Gastroesophageal sphincter (tissue), 4 donors: ENCODE results near the gene LARGE1. TPM values are rescaled to one million over a fixed set of nuclear protein-coding genes. Genes with fewer than 3 reads are reported as not detected.
"Not testable (repeated sequence)": the region's sequence is repeated elsewhere in the genome, so short reads cannot be mapped to it uniquely, and the experiment has no call there.

Experiments
- ATAC-seq: fragments of 150-250 bp; one replicate; pipeline ENCODE4 v1.9.1; 2016; ENCODE audit warnings: mild to moderate bottlenecking, moderate library complexity
- H3K27ac ChIP-seq, 4 donors: fragments of 200-600 bp; sonication (generic) in 3 of 4; 1 replicate in 3 of 4; 2 replicates in 1 of 4; pipeline ENCODE4 v1.5.1; 2016 to 2019
- H3K27me3 ChIP-seq: fragments of 200-600 bp; sonication (generic); one replicate; pipeline ENCODE4 v1.5.1; 2019
- H3K36me3 ChIP-seq, 2 donors: fragments of 200-600 bp; sonication (generic); one replicate each; pipeline ENCODE4 v1.5.1; 2019; ENCODE audit warnings: control low read depth in 1 of 2
- H3K4me1 ChIP-seq, 3 donors: fragments of 200-600 bp; sonication (generic); 1 replicate in 2 of 3; 2 replicates in 1 of 3; pipeline ENCODE4 v1.5.1; 2016 to 2019; ENCODE audit warnings: control low read depth in 2 of 3
- H3K4me3 ChIP-seq, 2 donors: fragments of 200-600 bp; sonication (generic); one replicate each; pipeline ENCODE4 v1.5.1; 2019; ENCODE audit warnings: mild to moderate bottlenecking in 1 of 2, moderate library complexity in 1 of 2
- H3K9me3 ChIP-seq, 3 donors: fragments of 200-600 bp; sonication (generic); one replicate each; pipeline ENCODE4 v1.5.1; 2017 to 2019; ENCODE audit warnings: control low read depth in 2 of 3
- EP300 ChIP-seq: sonication (generic); formaldehyde crosslinking; IDR thresholded peaks from one replicate; pipeline ENCODE4 v1.6.1; 2017; ENCODE audit warnings: antibody characterized with exemption, mild to moderate bottlenecking
- POLR2A ChIP-seq, 2 donors: fragments of 450-650 bp; IDR thresholded peaks; one replicate each; pipeline ENCODE4 v1.6.1; 2017; ENCODE audit warnings: antibody characterized with exemption in 2 of 2, mild to moderate bottlenecking in 2 of 2, moderate library complexity in 1 of 2
- POLR2AphosphoS5 ChIP-seq: sonication (generic); formaldehyde crosslinking; IDR thresholded peaks from one replicate; pipeline ENCODE4 v1.6.1; 2017; ENCODE audit warnings: antibody characterized with exemption
- WGBS, 2 donors: methylation state at CpG; one replicate each; pipeline ENCODE4 v1.1.5; 2018; ENCODE audit warnings: low coverage in 1 of 2; 5-methylcytosine and 5-hydroxymethylcytosine counted together
- total RNA-seq, 4 donors: library from RNA; depleted of rRNA; stranded (reverse); fragments of >200 nt; gene quantifications; one replicate each; pipeline ENCODE4 v1.1.0, GENCODE V29; 2016
- TF ChIP-seq, protein P1 (sequence below), 4 experiments: fragments of 200-600 bp in 2 of 4; fragments of 450-650 bp in 2 of 4; sonication (generic) in 1 of 4; IDR thresholded peaks; one replicate each; pipeline ENCODE4 v1.5.1; 2017 to 2019; ENCODE audit warnings: antibody characterized with exemption in 4 of 4, mild to moderate bottlenecking in 2 of 4, moderate library complexity in 2 of 4

Gene LARGE1
- total RNA-seq, 4 donors from 2014 or later: 23.0 to 67.8 (median 48.0) TPM

DNA sequence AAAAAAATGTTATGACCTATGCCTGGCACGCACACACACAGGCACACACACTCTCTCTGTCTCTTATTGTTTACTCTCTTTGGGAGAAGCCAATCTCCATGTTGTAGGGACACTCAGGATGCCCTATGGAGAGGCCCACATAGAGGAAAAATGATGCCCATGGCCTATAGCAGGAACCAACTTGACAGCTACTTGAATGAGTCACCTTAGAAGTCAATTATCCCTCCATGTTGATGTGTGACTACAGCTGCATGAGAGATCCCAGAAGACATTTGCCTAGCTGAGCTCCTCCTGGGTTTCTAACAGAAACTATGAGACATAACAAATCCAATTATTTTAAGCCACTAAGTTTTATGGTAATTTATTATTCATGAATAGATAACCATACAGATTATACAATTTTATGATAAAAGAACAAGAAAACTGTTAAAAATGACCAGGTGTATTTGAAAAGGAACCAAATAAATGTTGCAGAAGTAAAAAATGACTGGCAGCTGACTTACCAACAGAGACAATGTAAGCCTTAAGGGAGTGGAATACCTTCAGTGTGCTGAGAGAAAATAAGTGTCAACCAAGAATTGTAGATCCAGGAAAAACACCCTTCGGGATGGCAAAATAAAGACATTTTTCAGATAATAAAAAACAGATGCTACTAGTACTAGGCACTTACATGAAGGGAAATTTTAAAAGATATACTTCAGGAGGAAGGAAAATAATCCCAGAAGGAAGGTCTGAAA, 458.4 kb downstream of the LARGE1 start:
- ATAC-seq: no peak
- H3K4me3 ChIP-seq: no peak overlapping the region
- peaks cover 0 to 11% (median 0%) of the 10 kb centered on the region in 3 donors for H3K9me3 ChIP-seq
- WGBS, 2 donors: 65 to 76% methylated on average over 2 of the region's 2 CpGs
- no peaks in the 10 kb centered on the region for H3K36me3 ChIP-seq
- H3K27ac ChIP-seq: no peak overlapping the region
- TF ChIP-seq POLR2AphosphoS5 (no peak), EP300 (no peak), POLR2A (IDR thresholded peaks at IDR 0.05) (no peak)
- TF ChIP-seq, protein P1, sequence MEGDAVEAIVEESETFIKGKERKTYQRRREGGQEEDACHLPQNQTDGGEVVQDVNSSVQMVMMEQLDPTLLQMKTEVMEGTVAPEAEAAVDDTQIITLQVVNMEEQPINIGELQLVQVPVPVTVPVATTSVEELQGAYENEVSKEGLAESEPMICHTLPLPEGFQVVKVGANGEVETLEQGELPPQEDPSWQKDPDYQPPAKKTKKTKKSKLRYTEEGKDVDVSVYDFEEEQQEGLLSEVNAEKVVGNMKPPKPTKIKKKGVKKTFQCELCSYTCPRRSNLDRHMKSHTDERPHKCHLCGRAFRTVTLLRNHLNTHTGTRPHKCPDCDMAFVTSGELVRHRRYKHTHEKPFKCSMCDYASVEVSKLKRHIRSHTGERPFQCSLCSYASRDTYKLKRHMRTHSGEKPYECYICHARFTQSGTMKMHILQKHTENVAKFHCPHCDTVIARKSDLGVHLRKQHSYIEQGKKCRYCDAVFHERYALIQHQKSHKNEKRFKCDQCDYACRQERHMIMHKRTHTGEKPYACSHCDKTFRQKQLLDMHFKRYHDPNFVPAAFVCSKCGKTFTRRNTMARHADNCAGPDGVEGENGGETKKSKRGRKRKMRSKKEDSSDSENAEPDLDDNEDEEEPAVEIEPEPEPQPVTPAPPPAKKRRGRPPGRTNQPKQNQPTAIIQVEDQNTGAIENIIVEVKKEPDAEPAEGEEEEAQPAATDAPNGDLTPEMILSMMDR (IDR thresholded peaks at IDR 0.05): no peak
- peaks cover 0 to 11% (median 3%) of the 10 kb centered on the region in 3 donors for H3K4me1 ChIP-seq
- no peaks in the 10 kb centered on the region for H3K27me3 ChIP-seq

DNA sequence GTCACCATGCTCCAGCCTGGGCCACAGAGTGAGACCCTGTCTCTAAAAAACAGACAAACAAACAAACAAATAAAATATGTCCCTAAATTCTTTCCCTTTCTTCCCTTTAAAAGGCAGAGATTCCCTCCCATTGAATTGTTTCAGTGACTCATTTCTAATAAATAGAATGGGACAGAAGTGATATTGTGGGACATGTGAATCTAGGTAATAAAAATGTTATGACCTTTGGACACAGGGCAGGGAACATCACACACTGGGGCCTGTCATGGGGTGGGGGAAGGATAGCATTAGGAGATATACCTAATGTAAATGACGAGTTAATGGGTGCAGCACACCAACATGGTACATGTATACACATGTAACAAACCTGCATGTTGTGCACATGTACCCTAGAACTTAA, 459.0 kb downstream of the LARGE1 start:
- WGBS, 2 donors: 91% methylated on average over 1 of the region's 1 CpG; no CpG with 5 or more reads in 1 of the 2 donors
- not testable (repeated sequence) for ATAC-seq, H3K4me1 ChIP-seq, H3K4me3 ChIP-seq, H3K27me3 ChIP-seq, H3K27ac ChIP-seq, H3K36me3 ChIP-seq
- peaks cover 0 to 11% (median 0%) of the 10 kb centered on the region in 3 donors for H3K9me3 ChIP-seq

DNA sequence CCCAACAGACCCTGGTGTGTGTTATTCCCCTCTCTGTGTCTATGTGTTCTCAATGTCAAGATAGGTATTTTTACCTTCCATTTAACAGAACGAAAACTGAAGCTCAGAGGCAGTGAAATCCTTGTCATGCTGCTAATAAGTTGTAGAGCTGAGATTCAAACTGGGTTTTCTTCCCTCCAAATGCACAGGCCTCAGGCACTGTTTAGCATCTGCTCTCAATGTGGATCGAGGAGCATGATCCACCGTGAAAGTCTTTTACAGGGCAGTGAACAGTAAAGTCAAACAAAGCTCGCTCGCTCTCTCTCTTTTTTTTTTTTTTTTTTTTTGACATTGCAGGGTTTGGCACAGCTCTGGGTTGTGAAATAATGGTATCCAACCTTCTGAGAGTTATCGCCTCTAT, 461.1 kb downstream of the LARGE1 start:
- H3K9me3 ChIP-seq: peaks cover 0 to 11% (median 0%) of the 10 kb centered on the region in 3 donors
- WGBS, 2 donors: 90% methylated on average over 3 to 6 of the region's 6 CpGs
- TF ChIP-seq, protein P1 (IDR thresholded peaks at IDR 0.05): no peak
- TF ChIP-seq POLR2AphosphoS5: no peak
- no peak for TF ChIP-seq POLR2A (IDR thresholded peaks at IDR 0.05)
- no peak for TF ChIP-seq EP300
- no peaks in the 10 kb centered on the region for H3K4me1 ChIP-seq
- H3K27ac ChIP-seq: no peak overlapping the region
- no peaks in the 10 kb centered on the region for H3K27me3 ChIP-seq
- ATAC-seq: no peak
- H3K4me3 ChIP-seq: no peak overlapping the region
- no peaks in the 10 kb centered on the region for H3K36me3 ChIP-seq

DNA sequence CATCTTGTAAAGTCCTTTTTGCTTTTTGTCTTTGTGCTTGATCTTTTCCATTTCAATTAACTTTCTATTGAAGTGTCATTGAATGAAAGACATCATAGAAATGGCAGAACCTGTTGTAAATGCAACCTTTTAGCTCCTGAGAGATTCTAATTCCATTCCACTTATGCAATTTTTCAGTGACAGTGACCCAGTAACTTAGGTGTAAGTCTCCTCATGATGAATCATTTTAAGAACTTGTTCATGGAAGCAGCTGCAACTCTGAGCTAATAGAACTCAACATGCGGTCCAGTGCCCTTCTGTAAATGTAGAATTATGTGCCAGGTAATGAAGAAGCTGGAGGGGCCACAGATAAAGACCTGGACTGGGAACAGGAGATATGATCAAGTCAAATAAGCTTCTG, 463.8 kb downstream of the LARGE1 start:
- Histone ChIP-seq H3K27me3 (no peaks in the 10 kb centered on the region), H3K4me3 (no peak overlapping the region), H3K27ac (no peak overlapping the region), H3K4me1 (no peaks in the 10 kb centered on the region), H3K9me3 (peaks cover 0 to under 1% (median 0%) of the 10 kb centered on the region in 3 donors), H3K36me3 (no peaks in the 10 kb centered on the region)
- no peak for ATAC-seq
- TF ChIP-seq, protein P1 (IDR thresholded peaks at IDR 0.05): no peak
- TF ChIP-seq POLR2A (IDR thresholded peaks at IDR 0.05): no peak
- TF ChIP-seq EP300: no peak
- TF ChIP-seq POLR2AphosphoS5: no peak
- WGBS, 2 donors: 100% methylated on average over 1 of the region's 1 CpG; no CpG with 5 or more reads in 1 of the 2 donors

DNA sequence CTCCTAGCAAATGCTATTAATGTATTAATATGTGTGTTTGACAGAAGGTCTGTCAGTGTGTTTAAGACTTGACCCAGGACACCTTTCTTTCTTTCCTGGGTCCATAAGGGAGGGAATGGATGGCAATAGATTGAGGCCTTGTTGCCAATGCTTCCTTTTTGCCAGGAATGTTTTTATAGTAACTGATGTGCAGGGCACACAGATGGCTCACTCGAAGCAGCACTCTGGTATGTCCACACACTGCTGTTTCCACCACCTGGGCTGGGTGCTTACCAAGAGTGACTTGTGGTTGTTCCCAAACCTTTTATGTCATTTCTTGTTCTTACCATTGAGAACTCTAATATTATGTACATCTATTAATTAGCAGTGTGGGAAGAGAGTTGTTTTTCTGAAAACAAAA, 465.2 kb downstream of the LARGE1 start:
- H3K4me1 ChIP-seq: no peaks in the 10 kb centered on the region
- TF ChIP-seq EP300 (no peak), POLR2A (IDR thresholded peaks at IDR 0.05) (no peak), POLR2AphosphoS5 (no peak)
- TF ChIP-seq, protein P1 (IDR thresholded peaks at IDR 0.05): no peak
- H3K4me3 ChIP-seq: no peak overlapping the region
- no peaks in the 10 kb centered on the region for H3K27me3 ChIP-seq
- 89 to 100% methylated on average over 1 of the region's 1 CpG for WGBS, 2 donors
- ATAC-seq: no peak
- no peaks in the 10 kb centered on the region for H3K9me3 ChIP-seq
- no peaks in the 10 kb centered on the region for H3K36me3 ChIP-seq
- H3K27ac ChIP-seq: no peak overlapping the region
